ENCODE data around the gene KRTAP9-2.
"Not testable (repeated sequence)": the region's sequence is repeated elsewhere in the genome, so short reads cannot be mapped to it uniquely, and the experiment has no call there.

Gene KRTAP9-2

GRCh38 chr17:41226598-41227095, at the start of gene KRTAP9-2:
Gene KRTAP9-2 (plus strand): TSS chr17:41226648. CDS start chr17:41226655, 7 bp downstream.
- DNase-seq (ENCODE audit: low read depth): not testable (repeated sequence)

- DNase-seq (ENCODE audit: low read depth): no peak
Measured at GRCh38 chr17:41176744-41177387, 49.6 kb upstream of the KRTAP9-2 start.

- no peak for DNase-seq (ENCODE audit: low read depth)
Measured at GRCh38 chr17:41177727-41178271, 48.6 kb upstream of the KRTAP9-2 start, which contains the start of gene KRTAP4-2. Gene KRTAP4-2 (minus strand): TSS chr17:41178221. CDS start chr17:41178164, 57 bp downstream.

GRCh38 chr17:41178341-41178740, 48.1 kb upstream of the KRTAP9-2 start:
- DNase-seq (ENCODE audit: low read depth): peak; percentile 70

- DNase-seq (ENCODE audit: low read depth): peak; percentile 79
Measured at GRCh38 chr17:41178843-41179616, 47.4 kb upstream of the KRTAP9-2 start.

- DNase-seq (ENCODE audit: low read depth): no peak
Measured at GRCh38 chr17:41184480-41184961, 41.9 kb upstream of the KRTAP9-2 start, which contains the start of gene KRTAP4-1. Gene KRTAP4-1 (minus strand): TSS chr17:41184911. CDS start chr17:41184854, 57 bp downstream.

- no peak for DNase-seq (ENCODE audit: low read depth)
Measured at GRCh38 chr17:41185001-41185400, 41.4 kb upstream of the KRTAP9-2 start.

- no peak for DNase-seq (ENCODE audit: low read depth)
Measured at GRCh38 chr17:41186872-41187271, 39.6 kb upstream of the KRTAP9-2 start.

GRCh38 chr17:41189837-41190318, 36.6 kb upstream of the KRTAP9-2 start, which contains the start of gene KRTAP9-1:
Gene KRTAP9-1 (plus strand): TSS chr17:41189887. CDS start chr17:41189887, 0 bp downstream.
- DNase-seq (ENCODE audit: low read depth): not testable (repeated sequence)

GRCh38 chr17:41190328-41190727, 36.1 kb upstream of the KRTAP9-2 start:
- no peak for DNase-seq (ENCODE audit: low read depth)

- DNase-seq (ENCODE audit: low read depth): no peak
Measured at GRCh38 chr17:41196068-41196467, 30.4 kb upstream of the KRTAP9-2 start.

GRCh38 chr17:41199421-41200078, 26.9 kb upstream of the KRTAP9-2 start:
- no peak for DNase-seq (ENCODE audit: low read depth)

- DNase-seq (ENCODE audit: low read depth): peak; percentile 30
Measured at GRCh38 chr17:41211845-41212466, 14.5 kb upstream of the KRTAP9-2 start.

- DNase-seq (ENCODE audit: low read depth): no peak
Measured at GRCh38 chr17:41212524-41213169, 13.8 kb upstream of the KRTAP9-2 start.

- DNase-seq (ENCODE audit: low read depth): no peak
Measured at GRCh38 chr17:41215681-41216080, 10.8 kb upstream of the KRTAP9-2 start.

GRCh38 chr17:41223821-41224220, 2.6 kb upstream of the KRTAP9-2 start:
- DNase-seq (ENCODE audit: low read depth): peak; percentile 1

GRCh38 chr17:41226051-41226450, 397 bp upstream of the KRTAP9-2 start:
- DNase-seq (ENCODE audit: low read depth): no peak

GRCh38 chr17:41230094-41230493, 3.6 kb downstream of the KRTAP9-2 start:
- DNase-seq (ENCODE audit: low read depth): no peak

GRCh38 chr17:41231731-41232130, 5.3 kb downstream of the KRTAP9-2 start:
- no peak for DNase-seq (ENCODE audit: low read depth)

GRCh38 chr17:41232399-41233105, 6.1 kb downstream of the KRTAP9-2 start, which contains the start of gene KRTAP9-3:
Gene KRTAP9-3 (plus strand): TSS chr17:41232449. CDS start chr17:41232502, 53 bp downstream.
- not testable (repeated sequence) for DNase-seq (ENCODE audit: low read depth)

All from stromal cell of bone marrow (primary cell).